Neural progenitor cell (in vitro differentiated cells): ENCODE results near the gene CD300A. TPM values are rescaled to one million over a fixed set of nuclear protein-coding genes. Genes with fewer than 3 reads are reported as not detected.
A peak's percentile ranks its signal among the peaks of the same experiment; 100 is the strongest.

Experiments
- DNase-seq: peaks from one replicate; pipeline ENCODE4 v3.0.0-alpha.2; 2016; ENCODE audit warnings: low spot score
- H2AFZ ChIP-seq: fragments of 200-600 bp; sonication (generic); replicated peaks from 2 replicates; pipeline ENCODE4 v1.6.1; 2016; ENCODE audit warnings: antibody characterized with exemption
- H3F3A ChIP-seq: fragments of 200-600 bp; sonication (generic); 2 replicates; pipeline ENCODE4 v1.6.1; 2016; ENCODE audit warnings: antibody characterized with exemption, low read depth
- H3K27ac ChIP-seq: fragments of 200-600 bp; sonication (generic); 2 replicates; pipeline ENCODE4 v1.5.1; 2016; ENCODE audit warnings: mild to moderate bottlenecking
- H3K27me3 ChIP-seq: fragments of 200-600 bp; sonication (generic); 2 replicates; pipeline ENCODE4 v1.6.1; 2016; ENCODE audit warnings: mild to moderate bottlenecking, moderate library complexity
- H3K36me3 ChIP-seq: fragments of 200-600 bp; sonication (generic); 2 replicates; pipeline ENCODE4 v1.5.1; 2016
- H3K4me1 ChIP-seq: fragments of 200-600 bp; sonication (generic); 2 replicates; pipeline ENCODE4 v1.6.1; 2016; ENCODE audit warnings: mixed run types
- H3K4me2 ChIP-seq: fragments of 200-600 bp; sonication (generic); 2 replicates; pipeline ENCODE4 v1.6.1; 2016
- H3K4me3 ChIP-seq: fragments of 200-600 bp; sonication (generic); 2 replicates; pipeline ENCODE4 v1.5.1; 2016
- H3K79me2 ChIP-seq: fragments of 200-600 bp; sonication (generic); 2 replicates; pipeline ENCODE4 v1.6.1; 2016; ENCODE audit warnings: low read depth
- H3K9ac ChIP-seq: fragments of 200-600 bp; sonication (generic); 2 replicates; pipeline ENCODE4 v1.6.1; 2016
- H3K9me3 ChIP-seq: fragments of 200-600 bp; sonication (generic); 2 replicates; pipeline ENCODE4 v1.5.1; 2016; ENCODE audit warnings: low read depth
- H4K20me1 ChIP-seq: fragments of 200-600 bp; sonication (generic); 2 replicates; pipeline ENCODE4 v1.6.1; 2016; ENCODE audit warnings: low read depth
- H3K27ac Mint-ChIP-seq: 3 replicates; pipeline ENCODE4 v1.8.0; 2021; ENCODE audit warnings: mixed read lengths
- H3K27me3 Mint-ChIP-seq: 2 replicates; pipeline ENCODE4 v1.8.0; 2022; ENCODE audit warnings: low read depth, mild to moderate bottlenecking, inconsistent platforms, moderate library complexity, mixed read lengths; ENCODE audit not compliant: insufficient read depth
- H3K36me3 Mint-ChIP-seq: 3 replicates; pipeline ENCODE4 v1.8.0; 2021; ENCODE audit warnings: mixed read lengths
- H3K4me1 Mint-ChIP-seq: 3 replicates; pipeline ENCODE4 v1.8.0; 2021; ENCODE audit warnings: mixed read lengths
- H3K4me3 Mint-ChIP-seq: 3 replicates; pipeline ENCODE4 v1.8.0; 2021; ENCODE audit warnings: mild to moderate bottlenecking, moderate library complexity, mixed read lengths
- H3K9me3 Mint-ChIP-seq: 3 replicates; pipeline ENCODE4 v1.8.0; 2020; ENCODE audit warnings: mixed read lengths
- CTCF ChIP-seq: fragments of 200-600 bp; sonication (generic); IDR thresholded peaks from 2 replicates; pipeline ENCODE4 v1.5.1; 2017; ENCODE audit warnings: antibody characterized with exemption, mild to moderate bottlenecking
- EZH2 ChIP-seq: fragments of 200-600 bp; sonication (generic); IDR thresholded peaks from 2 replicates; pipeline ENCODE4 v1.6.1; 2017; ENCODE audit warnings: antibody characterized with exemption, mild to moderate bottlenecking, moderate library complexity
- EZH2phosphoT487 ChIP-seq: fragments of 200-600 bp; sonication (generic); IDR thresholded peaks from 2 replicates; pipeline ENCODE4 v1.6.1; 2017; ENCODE audit warnings: antibody characterized with exemption
- total RNA-seq: library from RNA; depleted of rRNA; stranded (reverse); fragments of >200 nt; gene quantifications from 2 replicates; pipeline ENCODE4 v1.2.3, GENCODE V29; 2015; ENCODE audit warnings: low replicate concordance

The CD300A gene
- total RNA-seq, 1 donor from 2014 or later = not detected

- H3K4me3 Mint-ChIP-seq = peak overlapping the region; percentile 86
- peaks cover 3% of the 10 kb centered on the region for H3K9me3 Mint-ChIP-seq
- no peak for TF ChIP-seq EZH2
- no peak for TF ChIP-seq EZH2phosphoT487
- TF ChIP-seq CTCF = no peak
- no peaks in the 10 kb centered on the region for H3K36me3 Mint-ChIP-seq
- peaks cover 29% of the 10 kb centered on the region for H3K27me3 Mint-ChIP-seq
- peak; percentile 56 for DNase-seq
- Histone ChIP-seq H3K79me2 (peaks cover 11% of the 10 kb centered on the region), H3K27me3 (peaks cover 22% of the 10 kb centered on the region), H3K9ac (peak overlapping the region; percentile 25), H3F3A (peaks cover 19% of the 10 kb centered on the region), H4K20me1 (peaks cover 13% of the 10 kb centered on the region), H3K36me3 (no peaks in the 10 kb centered on the region), H3K4me2 (peak overlapping the region; percentile 93), H3K4me1 (peaks cover 28% of the 10 kb centered on the region), H2AFZ (no peak overlapping the region), H3K9me3 (no peaks in the 10 kb centered on the region), H3K4me3 (peak overlapping the region; percentile 69), H3K27ac (no peak overlapping the region)
- peaks cover 28% of the 10 kb centered on the region for H3K4me1 Mint-ChIP-seq
- no peak overlapping the region for H3K27ac Mint-ChIP-seq
These were observed 34.1 kb upstream of the CD300A start for GRCh38 chr17:74432424-74432690.

- peak overlapping the region; percentile 86 for H3K4me3 Mint-ChIP-seq
- Histone ChIP-seq H3K4me2 (peak overlapping the region; percentile 93), H4K20me1 (peaks cover 13% of the 10 kb centered on the region), H3K27me3 (peaks cover 22% of the 10 kb centered on the region), H3K79me2 (peaks cover 11% of the 10 kb centered on the region), H3K4me1 (peaks cover 24% of the 10 kb centered on the region), H2AFZ (no peak overlapping the region), H3K36me3 (no peaks in the 10 kb centered on the region), H3K9ac (peak overlapping the region; percentile 25), H3K27ac (no peak overlapping the region), H3F3A (peaks cover 19% of the 10 kb centered on the region), H3K9me3 (no peaks in the 10 kb centered on the region), H3K4me3 (peak overlapping the region; percentile 69)
- DNase-seq = peak; percentile 69
- H3K9me3 Mint-ChIP-seq = peaks cover 9% of the 10 kb centered on the region
- peaks cover under 1% of the 10 kb centered on the region for H3K36me3 Mint-ChIP-seq
- H3K4me1 Mint-ChIP-seq = peaks cover 26% of the 10 kb centered on the region
- H3K27me3 Mint-ChIP-seq = peaks cover 29% of the 10 kb centered on the region
- no peak overlapping the region for H3K27ac Mint-ChIP-seq
- no peak for TF ChIP-seq CTCF
- no peak for TF ChIP-seq EZH2
- no peak for TF ChIP-seq EZH2phosphoT487
These were observed 33.6 kb upstream of the CD300A start for GRCh38 chr17:74432766-74433391.

DNA sequence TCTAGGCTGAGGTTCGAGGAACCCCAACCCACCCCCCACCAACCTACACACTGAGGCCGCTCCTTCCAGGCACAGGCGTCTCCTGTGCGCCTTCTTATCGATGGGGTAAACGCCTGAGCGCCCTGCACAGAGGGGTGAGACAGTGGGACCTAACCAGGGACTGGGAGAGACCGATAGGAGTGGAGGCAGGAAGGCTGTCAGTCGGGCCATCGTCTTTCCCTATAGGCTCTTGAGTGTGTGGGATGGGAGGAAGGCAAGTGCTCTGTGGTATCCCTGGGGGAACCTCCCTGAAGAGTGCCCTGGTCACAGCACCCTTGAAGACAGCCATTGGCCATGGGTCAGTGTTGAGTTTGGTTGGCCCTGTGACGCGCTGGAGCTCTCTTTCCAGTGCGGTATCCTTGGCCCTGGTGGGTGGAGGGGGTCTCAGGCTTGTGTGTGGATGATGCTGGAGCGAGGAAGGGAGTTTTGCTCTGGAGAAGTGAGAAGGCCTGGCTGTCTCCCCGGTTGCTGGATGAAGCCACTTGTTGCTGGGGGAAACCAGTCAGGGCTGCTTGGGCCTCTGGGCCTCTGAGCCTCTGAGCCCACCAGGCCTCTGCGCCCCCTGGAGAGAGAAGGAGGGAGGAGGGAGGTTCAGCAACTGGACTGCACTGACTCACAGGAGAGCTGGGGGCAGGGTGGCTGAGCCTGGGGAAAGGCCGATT is 32.9 kb upstream of the CD300A start:
- Histone ChIP-seq H3K27ac (no peak overlapping the region), H3K4me3 (peak overlapping the region; percentile 69), H2AFZ (no peak overlapping the region), H3K36me3 (no peaks in the 10 kb centered on the region), H4K20me1 (peaks cover 13% of the 10 kb centered on the region), H3K79me2 (peaks cover 11% of the 10 kb centered on the region), H3K4me2 (peak overlapping the region; percentile 93), H3F3A (peaks cover 19% of the 10 kb centered on the region), H3K27me3 (peaks cover 22% of the 10 kb centered on the region), H3K9ac (no peak overlapping the region), H3K4me1 (peaks cover 24% of the 10 kb centered on the region), H3K9me3 (no peaks in the 10 kb centered on the region)
- Mint-ChIP-seq H3K27me3 (peaks cover 26% of the 10 kb centered on the region), H3K4me1 (peaks cover 25% of the 10 kb centered on the region), H3K36me3 (peaks cover 2% of the 10 kb centered on the region), H3K9me3 (peaks cover 12% of the 10 kb centered on the region), H3K4me3 (peak overlapping the region; percentile 86), H3K27ac (no peak overlapping the region)
- TF ChIP-seq EZH2 (no peak), EZH2phosphoT487 (no peak), CTCF (no peak)
- peak; percentile 51 for DNase-seq
